ENCODE results near the gene SLC6A1.

Gene SLC6A1

GRCh38 chr3:10992017-10992942 lies at the start of gene SLC6A1:
Gene SLC6A1 (plus strand): TSS chr3:10992748. CDS start chr3:11017212, 24,464 bp downstream.
- DNase-seq: no peak

DNA sequence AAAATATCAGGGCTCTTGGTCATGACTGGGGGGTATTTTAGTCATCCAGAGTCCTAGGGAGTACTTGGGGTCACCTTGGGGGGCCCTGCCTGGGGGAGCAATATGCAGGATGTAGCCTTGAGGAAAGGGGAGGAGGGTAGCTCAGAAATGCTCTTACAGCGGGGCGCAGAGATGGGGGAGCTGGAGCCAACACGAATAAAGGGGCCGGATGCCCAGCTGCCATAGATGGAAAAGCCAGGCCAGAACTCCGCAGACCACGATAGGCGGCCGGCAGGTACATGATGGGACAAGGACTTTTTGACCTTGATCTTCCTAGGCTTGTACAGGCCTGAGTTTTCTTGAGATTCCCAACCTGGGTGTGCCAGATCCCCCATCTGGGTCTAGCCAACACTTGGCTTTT lies 47.7 kb upstream of the SLC6A1 start:
- no peak for DNase-seq

DNA sequence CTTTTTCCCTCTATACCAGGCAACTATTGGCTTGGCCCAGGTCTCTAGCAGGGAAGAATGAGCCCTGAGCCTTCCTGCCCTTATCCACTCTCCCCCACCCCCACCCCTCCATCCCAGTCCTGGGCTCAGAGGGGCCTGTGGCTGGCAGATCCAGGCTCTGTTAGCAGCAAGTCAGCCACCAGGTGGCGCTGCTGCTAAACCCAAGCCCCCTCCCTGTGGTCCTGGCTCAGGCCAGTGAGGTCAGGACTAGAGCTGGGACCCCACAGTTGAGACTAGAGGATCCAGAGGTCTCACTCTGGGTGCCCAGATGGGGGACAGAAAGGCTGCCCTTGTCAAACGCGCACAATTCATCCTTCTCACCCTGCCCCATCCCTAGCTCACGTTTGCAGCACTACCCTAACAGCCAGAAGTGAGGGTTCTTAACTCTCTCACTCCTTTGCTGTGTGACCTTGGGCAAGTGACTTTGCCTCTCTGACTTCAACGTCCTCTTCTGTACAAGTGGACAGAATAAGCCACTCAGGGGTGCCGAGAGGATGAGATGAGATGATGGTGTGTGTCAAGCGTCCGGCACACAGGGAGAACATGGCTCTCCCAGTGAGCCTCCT lies 46.8 kb upstream of the SLC6A1 start:
- peak; percentile 51 for DNase-seq

- no peak for DNase-seq
Measured at GRCh38 chr3:10946526-10946925, 46.0 kb upstream of the SLC6A1 start.

- DNase-seq: no peak
Measured at GRCh38 chr3:10948326-10948725, 44.2 kb upstream of the SLC6A1 start.

DNA sequence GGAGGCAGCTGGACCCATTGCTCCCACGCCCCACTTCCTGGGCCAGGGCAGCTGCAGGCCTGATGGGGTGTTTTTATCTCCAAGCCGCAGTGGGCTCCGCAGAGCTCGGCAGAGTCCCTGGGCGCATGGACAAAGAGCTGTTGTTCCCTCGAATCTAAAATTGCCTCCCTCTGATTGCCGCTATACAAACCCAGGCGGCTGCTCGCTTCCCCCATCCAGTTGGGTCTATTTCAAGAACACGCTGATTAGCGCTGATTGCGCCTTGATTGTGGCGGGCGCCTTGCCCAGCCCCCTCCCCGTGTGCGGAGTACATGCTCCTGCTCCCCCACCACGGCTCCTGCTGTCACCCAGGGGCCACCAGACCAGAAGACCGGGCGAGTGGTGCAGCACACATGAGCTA lies 43.4 kb upstream of the SLC6A1 start:
- DNase-seq: no peak

- peak; percentile 55 for DNase-seq
Measured at GRCh38 chr3:10950476-10951294, 41.9 kb upstream of the SLC6A1 start.

GRCh38 chr3:10951295-10951926 lies 41.1 kb upstream of the SLC6A1 start:
- no peak for DNase-seq

DNA sequence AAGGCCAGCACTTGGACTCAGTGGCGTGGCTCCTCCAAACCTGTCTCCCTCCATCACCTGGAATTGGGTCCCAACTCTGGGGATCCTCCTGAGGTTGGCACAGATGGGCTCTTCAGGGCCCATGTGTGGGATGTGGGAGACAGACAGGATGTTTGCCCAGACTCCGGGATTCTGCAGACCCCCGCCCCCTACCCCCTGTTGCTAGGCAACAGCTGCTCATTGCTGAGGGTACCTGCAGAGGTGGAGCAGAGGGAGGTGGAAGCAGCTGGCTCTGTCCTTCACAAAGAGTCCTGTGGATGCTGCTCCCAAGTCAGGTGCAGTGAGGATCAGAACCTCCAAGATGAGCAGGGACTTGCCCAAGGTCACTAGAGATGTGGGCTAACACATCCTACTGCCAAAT lies 40.0 kb upstream of the SLC6A1 start:
- no peak for DNase-seq

- DNase-seq: no peak
Measured at GRCh38 chr3:10954740-10955139, 37.8 kb upstream of the SLC6A1 start.

DNA sequence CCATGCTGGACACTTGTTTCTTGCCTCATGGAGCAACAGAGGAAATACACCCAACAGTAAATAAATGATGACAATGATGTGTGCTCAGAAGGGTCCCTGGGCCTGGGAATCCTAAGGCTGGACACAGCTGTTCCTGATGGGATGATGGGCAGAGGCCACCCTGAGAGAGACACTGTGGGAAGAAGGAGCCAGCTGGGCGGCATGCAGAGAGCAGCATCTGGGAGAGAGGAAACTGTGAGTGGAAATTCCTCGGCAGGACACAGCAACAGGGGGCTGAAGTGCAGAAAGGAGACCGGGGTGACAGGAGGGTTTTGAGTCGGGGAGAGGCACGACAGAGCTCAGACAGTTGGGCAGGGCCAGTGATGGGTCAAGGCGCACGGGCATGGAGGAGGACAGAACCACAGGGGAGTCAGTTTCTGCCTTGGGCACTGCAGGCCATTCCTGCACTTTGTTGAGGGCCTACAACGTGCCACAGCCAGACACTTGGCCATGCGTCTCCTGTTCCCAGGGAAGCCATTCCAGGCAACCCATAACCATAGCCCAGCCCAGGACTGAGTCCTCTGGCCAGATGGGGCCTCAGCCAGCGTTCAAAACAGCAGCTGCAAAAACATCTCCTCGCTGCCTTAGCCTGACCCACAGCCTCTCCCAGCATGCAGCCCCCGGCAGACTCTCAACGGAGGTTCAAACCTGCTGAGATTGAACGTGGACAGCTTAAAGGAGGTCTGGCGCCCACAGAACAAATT lies 36.7 kb upstream of the SLC6A1 start:
- no peak for DNase-seq

GRCh38 chr3:10956531-10956930 lies 36.0 kb upstream of the SLC6A1 start:
- no peak for DNase-seq

DNA sequence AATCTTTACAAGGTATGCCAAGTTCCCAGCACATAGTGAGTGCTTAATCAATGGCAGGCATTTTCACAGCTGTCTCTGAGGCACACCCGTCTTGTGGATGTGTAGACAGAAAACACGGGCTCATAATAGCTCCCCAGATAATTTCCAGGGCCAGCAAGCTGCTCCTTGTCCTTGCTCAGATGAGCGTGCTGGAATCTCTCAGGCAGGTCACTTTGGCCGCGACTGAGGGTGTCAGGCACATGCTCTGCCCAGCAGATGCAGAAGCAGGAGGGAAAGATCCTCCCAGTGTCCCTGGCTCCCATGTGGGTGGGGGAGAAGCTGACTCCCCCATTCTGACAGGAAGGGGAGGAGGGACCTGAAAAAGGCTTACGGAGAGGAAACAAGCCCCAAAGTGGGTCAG lies 35.6 kb upstream of the SLC6A1 start:
- DNase-seq: no peak

DNA sequence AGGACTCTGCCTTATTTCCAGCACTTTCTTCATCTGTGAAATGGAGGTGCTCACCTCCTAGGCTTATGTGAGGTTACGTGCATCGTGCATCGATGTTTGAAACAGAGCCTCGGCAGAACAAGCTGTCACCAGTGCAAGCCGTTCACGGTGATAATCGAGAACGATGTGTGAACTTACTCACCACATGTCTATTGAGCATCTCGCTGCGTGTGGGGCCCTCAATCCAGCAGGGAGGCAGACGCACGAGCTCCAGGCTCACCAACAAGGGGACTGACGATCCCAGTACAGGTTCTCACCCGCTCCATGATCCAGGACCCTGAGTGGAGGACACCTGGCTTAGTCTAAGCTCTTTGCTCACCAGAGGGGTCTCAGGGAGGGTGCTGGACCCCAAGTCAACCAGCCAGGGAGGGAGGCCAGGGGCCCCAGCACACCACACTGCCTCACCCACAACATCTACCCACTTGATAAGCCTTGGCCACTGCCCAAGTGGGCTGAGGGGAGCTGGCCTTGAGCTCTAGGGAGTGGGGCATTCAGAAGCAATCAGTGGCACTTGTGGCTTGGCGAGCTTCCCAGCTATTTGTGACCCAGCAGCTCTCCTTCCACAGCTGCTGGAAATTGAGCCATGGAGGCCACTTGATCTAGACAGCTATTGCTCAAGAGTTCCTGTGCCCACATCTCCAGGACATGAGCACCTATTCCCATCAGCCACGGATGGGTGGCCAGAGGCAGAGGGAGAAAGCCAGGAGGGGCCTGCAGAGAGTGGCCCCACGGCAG lies 34.4 kb upstream of the SLC6A1 start:
- DNase-seq: no peak

DNA sequence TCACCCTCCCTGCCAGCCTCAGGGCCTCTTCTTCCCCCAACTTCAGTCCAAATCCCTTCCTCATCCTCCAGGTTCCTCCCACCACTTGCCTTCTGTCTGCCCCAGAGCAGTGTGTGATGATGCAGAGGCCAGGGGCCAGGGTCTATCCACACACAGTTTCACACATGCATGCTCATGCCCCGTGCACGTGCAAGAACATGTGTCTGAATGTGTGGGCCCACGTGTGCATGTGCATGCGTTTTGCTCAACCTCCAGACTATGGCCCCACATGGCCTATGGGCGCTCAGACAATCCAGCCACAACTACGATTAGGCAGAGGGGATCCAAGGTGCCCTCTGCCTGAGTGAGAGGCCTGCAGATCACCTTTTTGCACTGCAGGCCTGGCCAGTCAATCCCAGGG lies 32.3 kb upstream of the SLC6A1 start:
- no peak for DNase-seq

DNA sequence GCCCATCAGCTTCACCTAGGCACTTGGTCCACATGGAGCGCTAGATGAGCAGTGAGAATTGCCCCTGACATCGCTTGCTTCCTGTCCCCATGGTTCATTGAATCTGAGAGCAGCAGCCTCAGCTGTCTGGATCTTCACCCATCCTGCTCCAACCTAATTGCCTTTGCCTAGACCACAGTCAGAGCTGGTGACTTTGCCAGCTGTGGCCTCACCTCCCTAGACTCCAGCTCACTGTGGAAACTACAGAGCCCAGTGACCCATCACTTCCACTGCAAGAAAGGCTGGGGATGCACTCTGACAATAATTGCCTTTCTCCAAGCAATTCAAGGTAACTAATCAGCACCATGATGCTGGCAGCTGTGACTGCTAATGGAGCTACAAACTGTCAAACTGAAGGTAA lies 30.6 kb upstream of the SLC6A1 start:
- no peak for DNase-seq

GRCh38 chr3:10962481-10963036 lies 30.0 kb upstream of the SLC6A1 start:
- DNase-seq: no peak

DNA sequence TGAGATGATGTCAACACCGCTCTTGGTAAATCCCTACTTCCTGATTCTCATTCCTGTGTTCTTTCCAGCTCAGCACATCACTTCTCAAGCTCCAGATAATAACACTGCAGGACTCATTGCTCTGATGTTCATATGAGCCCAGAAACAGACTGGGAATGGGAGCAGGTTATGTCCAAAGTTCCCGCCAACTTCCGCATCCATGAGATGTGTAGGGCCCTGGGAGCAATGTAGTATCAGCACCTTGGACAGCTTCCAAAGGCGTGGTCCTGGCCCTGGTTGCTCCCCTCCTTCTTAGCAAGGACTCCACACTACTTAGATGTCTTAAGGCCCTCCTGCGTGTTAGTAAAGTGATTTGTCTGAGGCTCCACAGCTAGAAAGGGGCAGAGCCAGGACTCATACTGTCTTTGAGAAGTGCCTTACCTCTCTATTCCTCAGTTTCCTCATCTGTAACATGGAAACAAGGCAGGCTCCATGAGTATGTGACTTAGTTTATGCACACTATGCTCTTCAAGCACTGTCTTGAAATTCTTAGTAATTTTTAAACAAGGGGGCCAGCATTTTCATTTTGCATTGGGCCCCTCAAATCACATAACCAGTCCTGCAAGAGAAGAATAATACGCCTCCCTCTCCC lies 27.9 kb upstream of the SLC6A1 start:
- DNase-seq: peak; percentile 15

- DNase-seq: no peak
Measured at GRCh38 chr3:10968401-10968800, 24.1 kb upstream of the SLC6A1 start.

DNA sequence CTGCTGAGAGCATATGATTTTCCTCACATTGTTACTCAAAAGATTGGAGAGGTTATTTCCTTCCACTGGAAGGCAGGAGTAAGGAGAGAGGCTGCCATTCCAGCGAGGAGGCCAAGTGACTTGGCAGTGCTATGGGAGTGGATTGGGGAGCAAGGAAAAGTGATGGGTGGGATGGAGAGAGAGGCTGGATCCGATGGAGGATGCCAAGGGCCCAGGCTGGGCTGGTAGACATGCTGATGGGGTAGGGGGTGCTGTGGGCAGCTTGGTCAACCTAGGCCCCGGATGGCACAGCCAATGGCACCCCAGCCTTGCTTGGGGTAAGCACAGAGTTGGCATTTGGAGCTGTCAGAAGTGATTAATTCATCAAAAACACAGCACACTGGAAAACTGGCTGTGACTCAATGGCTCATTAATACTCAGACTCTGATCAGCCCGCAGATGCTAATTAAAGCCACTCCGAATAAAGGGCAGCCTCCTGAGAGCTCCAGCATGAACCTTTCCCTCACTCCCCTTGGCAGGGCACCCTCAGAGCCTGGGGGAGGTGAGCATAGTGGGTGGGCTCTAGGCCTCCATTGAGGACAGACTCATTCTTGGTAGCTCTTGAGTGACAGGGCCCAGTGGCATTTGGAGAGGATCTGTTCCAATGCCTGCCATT lies 22.1 kb upstream of the SLC6A1 start:
- DNase-seq: no peak
